B cell (primary cell): ENCODE data around the gene TPH2.

Experiments used
- CTCF ChIP-seq: fragments of 200-600 bp; IDR thresholded peaks from one replicate; pipeline ENCODE4 v1.8.0; 2022; ENCODE audit warnings: antibody characterized with exemption, mild to moderate bottlenecking
- EZH2 ChIP-seq: IDR thresholded peaks from 2 replicates; pipeline ENCODE4 v1.6.1; 2012; ENCODE audit warnings: borderline replicate concordance, low read depth, mild to moderate bottlenecking, moderate library complexity, low read length; ENCODE audit not compliant: insufficient read depth, poor library complexity, severe bottlenecking

GRCh38 chr12:72071030-72071429, 132.4 kb downstream of the TPH2 start:
- no peak for TF ChIP-seq CTCF
- no peak for TF ChIP-seq EZH2
